NB4 (cell line): ENCODE measurements around the gene TBC1D4.

Source experiments
- CTCF ChIP-seq: IDR thresholded peaks from one replicate; pipeline ENCODE4 v1.5.1; 2012; ENCODE audit warnings: low read depth, low read length
- MAX ChIP-seq: IDR thresholded peaks from 2 replicates; pipeline ENCODE4 v1.6.1; 2011; ENCODE audit warnings: low read depth, low read length
- MYC ChIP-seq: IDR thresholded peaks from 2 replicates; pipeline ENCODE4 v1.6.1; 2011; ENCODE audit warnings: low read depth, low read length
- POLR2A ChIP-seq: IDR thresholded peaks from 2 replicates; pipeline ENCODE4 v1.6.1; 2011; ENCODE audit warnings: mild to moderate bottlenecking; ENCODE audit not compliant: insufficient read length; ENCODE audit errors: extremely low read depth

- no peak for TF ChIP-seq CTCF
- no peak for TF ChIP-seq MYC
- no peak for TF ChIP-seq POLR2A
- no peak for TF ChIP-seq MAX
Measured at GRCh38 chr13:75410207-75410606, 71.8 kb downstream of the TBC1D4 start.
